Kidney (tissue), 14 donors: ENCODE measurements around the gene BCL2A1. TPM values are rescaled to one million over a fixed set of nuclear protein-coding genes. Genes with fewer than 3 reads are reported as not detected.
A peak's percentile ranks its signal among the peaks of the same experiment; 100 is the strongest.
"Not testable (repeated sequence)": the region's sequence is repeated elsewhere in the genome, so short reads cannot be mapped to it uniquely, and the experiment has no call there.

ENCODE experiments used
- DNase-seq, 5 donors: peaks; one replicate each; pipeline ENCODE4 v3.0.0-alpha.2; 2013 to 2020
- FAIRE-seq: peaks from 2 replicates; lab custom pipeline; 2012; peaks lifted over from hg19 to GRCh38; lab: Jason Lieb, UNC
- H3K27ac ChIP-seq, 2 donors: one replicate each; pipeline ENCODE4 v1.7.0; 2013; ENCODE audit warnings: low read depth in 2 of 2, low read length in 2 of 2, inconsistent platforms in 1 of 2
- H3K27me3 ChIP-seq: one replicate; pipeline ENCODE4 v1.7.1; 2013; ENCODE audit warnings: low read length, inconsistent platforms; ENCODE audit not compliant: control insufficient read depth, insufficient read depth
- H3K36me3 ChIP-seq, 3 donors: one replicate each; pipeline versions ENCODE4 v1.7.0 to v1.7.1; 2013; ENCODE audit warnings: low read length in 3 of 3, control low read depth in 1 of 3, inconsistent platforms in 1 of 3; ENCODE audit not compliant: insufficient read depth in 3 of 3, control insufficient read depth in 2 of 3
- H3K4me1 ChIP-seq, 3 donors: one replicate each; pipeline versions ENCODE4 v1.7.0 to v1.7.1; 2013; ENCODE audit warnings: low read length in 3 of 3, inconsistent platforms in 1 of 3, low read depth in 1 of 3; ENCODE audit not compliant: control insufficient read depth in 2 of 3, insufficient read depth in 2 of 3
- H3K4me3 ChIP-seq, 3 donors: one replicate each; pipeline versions ENCODE4 v1.7.0 to v1.8.1; 2013; ENCODE audit warnings: low read length in 3 of 3, control low read depth in 1 of 3, inconsistent platforms in 1 of 3
- H3K9ac ChIP-seq, 3 donors: one replicate each; pipeline versions ENCODE4 v1.7.0 to v1.7.1; 2013; ENCODE audit warnings: low read length in 3 of 3, control low read depth in 1 of 3, inconsistent platforms in 1 of 3
- H3K9me3 ChIP-seq, 3 donors: one replicate each; pipeline versions ENCODE4 v1.7.0 to v1.7.1; 2013; ENCODE audit warnings: low read length in 3 of 3, control low read depth in 1 of 3, inconsistent platforms in 1 of 3; ENCODE audit not compliant: control insufficient read depth in 2 of 3, insufficient read depth in 1 of 3
- CTCF ChIP-seq: IDR thresholded peaks from 3 replicates; pipeline ENCODE4 v1.5.1; 2012; ENCODE audit warnings: mild to moderate bottlenecking, moderate library complexity, borderline replicate concordance; ENCODE audit not compliant: insufficient read depth; ENCODE audit errors: extremely low read depth
- intact Hi-C: fragments of 100-400 bp; cut with DNase I; formaldehyde crosslinking; loops from one replicate; pipeline ENCODE4 v1.11.1; 2022
- polyA plus RNA-seq: library from polyadenylated mRNA; stranded (reverse); fragments of 350-450 nt; fragmentation: Illumina TruSeq; extraction: RNeasy Lipid Tissue Mini Kit (QIAGEN cat#74804); gene quantifications from one replicate; pipeline ENCODE4 v1.2.3, GENCODE V29; 2014; ENCODE audit warnings: low read depth, low replicate concordance; ENCODE audit not compliant: insufficient read depth
- total RNA-seq: library from RNA; stranded (reverse); fragmentation: NEBNext Ultra II Directional; extraction: Animal tissue kit (Norgen Biotek cat#: 25700); gene quantifications from one replicate; pipeline ENCODE4 v1.2.1, GENCODE V29; 2021
- donor health status: control.
- donor health status: control.
- donor health status: control.
- donor health status: control.
- donor health status: control.
- donor health status: DM: yes; HTN: yes; CAD: no.
- donor health status: Normal renal cell carcinoma (clear cell type).

BCL2A1 gene
- total and polyA plus RNA-seq, 2 donors from 2014 or later, result 0.67 to 2.4 TPM

- intact Hi-C loops, result no loop called here
- no peak for TF ChIP-seq CTCF
- Histone ChIP-seq H3K4me3 (no peak overlapping the region), H3K27me3 (no peaks in the 10 kb centered on the region), H3K27ac (no peak overlapping the region), H3K36me3 (no peaks in the 10 kb centered on the region), H3K9ac (no peak overlapping the region), H3K9me3 (no peaks in the 10 kb centered on the region), H3K4me1 (peaks cover 0 to 15% (median 0%) of the 10 kb centered on the region in 3 donors)
- FAIRE-seq (no peak), DNase-seq (peak in 3 of 5 donors; percentile 18 to 44 (median 22))
Measured at GRCh38 chr15:79942741-79943481, 28.1 kb downstream of the BCL2A1 start.

- DNase-seq (no peak), FAIRE-seq (no peak)
- TF ChIP-seq CTCF, result no peak
Measured at GRCh38 chr15:79939399-79939798, 31.6 kb downstream of the BCL2A1 start.

GRCh38 chr15:79938143-79938542 lies 32.9 kb downstream of the BCL2A1 start:
- Histone ChIP-seq H3K36me3 (no peaks in the 10 kb centered on the region), H3K27me3 (no peaks in the 10 kb centered on the region), H3K9ac (no peak overlapping the region), H3K4me1 (peaks cover 0 to 4% (median 0%) of the 10 kb centered on the region in 3 donors), H3K27ac (no peak overlapping the region), H3K4me3 (no peak overlapping the region), H3K9me3 (no peaks in the 10 kb centered on the region)
- no peak for TF ChIP-seq CTCF
- FAIRE-seq, result no peak
- DNase-seq, result no peak
- intact Hi-C loops, result no loop called here

More at GRCh38 chr15:79939399-79939798, 31.6 kb downstream of the BCL2A1 start:
- no peaks in the 10 kb centered on the region for H3K9me3 ChIP-seq
- H3K9ac ChIP-seq, result no peak overlapping the region
- H3K36me3 ChIP-seq, result no peaks in the 10 kb centered on the region
- H3K27me3 ChIP-seq, result no peaks in the 10 kb centered on the region
- no peak overlapping the region for H3K4me3 ChIP-seq
- H3K4me1 ChIP-seq, result peaks cover 0 to 15% (median 0%) of the 10 kb centered on the region in 3 donors
- no peak overlapping the region for H3K27ac ChIP-seq
- intact Hi-C loops, result no loop called here

- H3K36me3 ChIP-seq, H3K4me3 ChIP-seq, FAIRE-seq, H3K27me3 ChIP-seq, intact Hi-C loops, H3K4me1 ChIP-seq, H3K9ac ChIP-seq, H3K9me3 ChIP-seq: not testable (repeated sequence)
- DNase-seq, result peak in 2 of 5 donors; percentile 23 to 24
- peak overlapping the region in 1 of 2 donors; percentile 80 for H3K27ac ChIP-seq
Measured at GRCh38 chr15:79935556-79936201, 35.3 kb downstream of the BCL2A1 start.
